Sciatic nerve (tissue), 2 donors: ENCODE data around the gene SLC5A5. TPM values are rescaled to one million over a fixed set of nuclear protein-coding genes. Genes with fewer than 3 reads are reported as not detected.

Source experiments
- ATAC-seq: fragments of 200-7000 bp; cut with Tn5 transposase; one replicate; pipeline ENCODE4 v1.9.1; 2020; ENCODE audit warnings: mild to moderate bottlenecking, moderate library complexity
- DNase-seq: peaks from one replicate; pipeline ENCODE4 v3.0.0-alpha.2; 2020; ENCODE audit warnings: low spot score
- intact Hi-C: fragments of 100-400 bp; cut with DNase I; formaldehyde crosslinking; loops from one replicate; pipeline ENCODE4 v1.14.2; 2022
- total RNA-seq: library from RNA; stranded (reverse); fragmentation: NEBNext Ultra II Directional; extraction: Animal tissue kit (Norgen Biotek cat#: 25700); gene quantifications from one replicate; pipeline ENCODE4 v1.2.1, GENCODE V29; 2021
- donor health status: DM: no; HTN: no; CAD: no.
- donor health status: DM: no; HTN: no; CAD: no.

The SLC5A5 gene
- total RNA-seq, result not detected

- intact Hi-C loops, result no loop called here
- ATAC-seq (peak; percentile 27), DNase-seq (no peak)
Measured at GRCh38 chr19:17871878-17872250, at the start of gene SLC5A5. TSS of gene SLC5A5 (plus strand) at chr19:17871945. CDS start at chr19:17872320, 375 bp downstream.

- DNase-seq, result no peak
- ATAC-seq, result no peak
- intact Hi-C loops, result no loop called here
Measured at GRCh38 chr19:17824339-17824738, 47.4 kb upstream of the SLC5A5 start.

DNA sequence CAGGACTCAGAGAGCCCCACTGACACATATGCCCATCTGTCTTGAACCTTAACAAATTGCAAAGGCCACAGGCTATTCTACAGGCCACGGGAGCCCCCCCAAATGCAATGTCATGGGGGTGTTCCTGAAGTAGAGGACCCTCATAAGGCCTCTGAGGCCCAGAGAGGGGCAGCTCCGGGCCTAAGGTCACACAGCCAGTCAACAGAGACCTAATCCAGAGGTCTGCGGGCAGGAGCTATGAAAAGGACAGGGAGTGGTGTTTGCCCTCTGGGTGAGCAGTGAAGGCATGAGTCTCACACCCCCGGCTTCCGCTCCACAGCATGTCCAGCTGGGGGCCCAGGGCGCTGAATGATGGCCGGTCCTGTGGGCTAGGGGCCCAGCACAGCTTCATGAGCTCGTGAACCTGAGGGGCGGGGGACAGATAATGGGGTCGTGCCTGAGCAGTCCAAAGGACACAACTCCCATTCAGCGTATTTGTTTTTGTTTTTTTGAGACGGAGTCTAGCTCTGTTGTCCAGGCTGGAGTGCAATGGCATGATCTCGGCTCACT is 45.2 kb upstream of the SLC5A5 start:
- intact Hi-C loops, result no loop called here
- ATAC-seq (no peak), DNase-seq (no peak)

DNA sequence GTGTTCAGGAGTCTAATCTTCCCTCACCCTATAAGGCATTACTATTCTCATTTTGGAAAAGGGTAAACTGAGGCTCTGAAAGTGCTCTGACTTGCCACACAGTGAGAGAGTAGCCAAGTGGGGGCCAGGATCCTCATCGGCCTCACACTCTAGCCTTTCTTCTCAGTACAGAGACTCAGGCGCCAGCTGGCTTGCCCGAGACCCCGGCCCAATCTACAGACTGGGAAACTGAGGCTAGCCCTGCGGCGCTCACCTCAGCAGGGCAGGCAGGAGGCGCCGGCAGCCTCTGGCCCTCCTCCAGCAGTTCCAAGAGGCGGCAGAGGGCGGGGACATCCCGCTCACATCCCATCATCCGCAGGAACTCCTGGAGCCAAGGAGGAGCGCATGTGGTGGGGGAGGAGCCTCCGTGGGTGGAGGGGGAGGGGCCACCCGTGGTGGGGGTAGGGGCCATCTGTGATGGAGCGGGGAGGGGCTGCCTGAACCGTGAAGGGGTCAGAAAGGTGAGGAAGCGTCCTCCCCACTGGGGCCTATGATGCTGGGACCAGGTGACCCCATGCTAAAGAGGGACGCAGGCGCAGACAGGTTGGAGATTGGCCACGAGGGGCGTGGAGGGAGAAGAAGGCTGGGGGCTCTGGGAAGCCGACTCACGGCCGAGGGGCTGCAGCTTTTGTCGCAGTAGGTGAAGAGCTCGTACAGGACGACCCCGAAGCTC is 41.7 kb upstream of the SLC5A5 start:
- intact Hi-C loops, result no loop called here
- peak; percentile 68 for DNase-seq
- ATAC-seq, result peak; percentile 49

DNA sequence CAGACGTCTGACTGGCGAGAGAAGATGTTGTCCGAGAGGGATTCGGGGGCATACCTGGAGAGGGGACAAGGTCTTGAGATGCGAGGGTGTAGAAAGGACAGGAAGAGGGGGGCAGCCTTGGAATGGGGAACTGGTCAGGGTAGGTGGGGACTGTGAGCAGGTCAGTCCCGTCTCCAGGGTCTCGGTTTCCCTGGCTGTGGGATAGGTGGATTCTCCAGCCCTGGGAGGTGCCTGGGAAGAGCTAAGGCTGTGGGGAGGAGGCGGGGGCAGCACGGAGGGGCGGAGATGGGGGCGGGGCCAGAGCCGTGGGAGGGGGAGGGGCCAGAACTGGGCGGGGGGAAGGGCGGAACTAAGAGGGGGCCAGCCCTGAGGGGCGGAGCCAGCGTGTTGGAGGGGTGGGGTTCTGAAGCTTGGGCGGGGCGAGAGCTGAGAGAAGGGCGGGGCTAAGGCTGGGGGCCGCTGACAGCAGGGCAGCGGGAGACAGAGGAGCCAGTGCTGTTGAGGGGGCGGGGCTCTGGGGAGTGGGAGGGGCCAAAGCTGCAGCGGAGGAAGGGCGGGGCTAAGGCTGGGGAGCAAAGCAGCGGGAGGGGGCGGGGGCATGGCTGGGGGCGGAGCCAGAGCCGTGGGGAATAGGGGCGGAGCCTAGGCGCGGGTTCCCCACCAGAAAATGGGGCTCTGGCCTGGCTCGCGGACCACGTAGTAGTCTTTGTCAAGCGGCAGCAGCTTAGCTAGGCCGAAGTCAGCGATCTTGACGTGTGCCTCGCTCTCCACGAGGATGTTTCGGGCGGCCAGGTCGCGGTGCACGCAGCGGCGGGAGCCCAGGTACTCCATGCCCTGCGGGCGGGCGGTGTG is 41.0 kb upstream of the SLC5A5 start:
- intact Hi-C loops, result no loop called here
- ATAC-seq (peak; percentile 96), DNase-seq (peak; percentile 90)

DNA sequence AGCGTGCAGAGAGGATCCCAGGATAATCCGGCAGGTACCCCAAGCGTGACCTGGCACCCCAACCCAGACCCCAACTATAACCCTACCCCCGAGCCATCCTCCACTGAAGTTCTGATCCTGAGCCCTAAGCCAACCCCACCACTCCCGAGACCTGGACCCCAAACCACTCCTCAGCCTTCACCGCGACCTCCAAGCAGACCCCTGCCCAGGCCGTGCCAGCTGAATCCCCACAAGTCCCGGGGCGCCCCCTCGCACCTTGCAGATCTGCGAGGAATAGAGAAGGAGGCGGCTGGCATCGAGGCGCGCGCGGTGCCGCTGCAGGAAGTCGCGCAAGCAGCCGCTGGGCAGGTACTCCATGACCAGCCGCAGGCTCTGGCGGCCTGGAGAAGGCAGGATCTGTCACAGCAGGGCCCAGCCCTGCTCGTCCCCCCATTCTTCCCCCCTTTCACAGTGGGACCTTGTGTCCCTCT is 40.3 kb upstream of the SLC5A5 start:
- DNase-seq, result no peak
- intact Hi-C loops, result no loop called here

GRCh38 chr19:17832443-17833208 is 39.1 kb upstream of the SLC5A5 start:
- intact Hi-C loops, result no loop called here
- ATAC-seq (no peak), DNase-seq (no peak)

More for the DNA sequence above, 40.3 kb upstream of the SLC5A5 start:
- ATAC-seq, result no peak

GRCh38 chr19:17834350-17835181 is 37.2 kb upstream of the SLC5A5 start:
- ATAC-seq, result no peak
- no peak for DNase-seq
- intact Hi-C loops, result no loop called here

DNA sequence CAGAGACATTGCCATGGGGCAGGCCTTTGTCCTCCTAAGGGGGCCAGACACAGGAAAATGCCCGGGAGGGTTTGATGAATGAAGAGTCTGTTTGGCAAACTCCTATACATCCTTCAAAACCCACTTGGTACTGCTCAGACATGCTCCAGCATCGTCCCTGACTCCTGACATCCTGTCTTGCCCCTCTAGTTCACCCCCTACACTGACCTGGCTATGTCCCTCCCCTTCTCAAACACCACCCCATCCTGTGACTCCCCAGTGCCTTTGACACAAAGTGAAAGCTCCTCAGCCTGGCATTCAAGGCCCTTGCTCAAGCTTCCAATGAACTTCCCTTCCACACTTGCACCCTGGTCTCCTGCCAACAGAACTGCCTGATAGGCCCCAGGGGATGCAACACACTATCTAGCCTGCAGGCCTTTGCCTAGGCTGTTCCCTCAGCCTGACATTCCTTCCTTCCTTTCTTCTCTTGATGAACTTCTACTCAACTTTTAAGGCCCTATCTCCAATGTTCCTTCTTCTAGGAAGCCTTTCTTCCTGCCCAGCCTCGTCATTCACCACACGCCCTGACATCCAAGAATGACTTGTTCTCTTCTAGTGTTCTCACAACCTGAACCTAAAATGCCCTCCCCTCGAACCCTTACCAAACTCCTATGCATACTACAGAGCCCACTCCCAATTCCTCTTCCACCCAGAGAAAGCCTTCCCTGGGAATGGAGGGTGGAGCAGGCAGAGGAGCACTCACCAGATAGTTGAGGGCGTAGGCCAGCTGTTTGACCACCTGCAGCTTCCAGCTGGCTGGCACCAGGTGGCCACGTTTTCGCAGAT is 36.4 kb upstream of the SLC5A5 start:
- DNase-seq, result no peak
- intact Hi-C loops, result no loop called here
- ATAC-seq, result no peak

DNA sequence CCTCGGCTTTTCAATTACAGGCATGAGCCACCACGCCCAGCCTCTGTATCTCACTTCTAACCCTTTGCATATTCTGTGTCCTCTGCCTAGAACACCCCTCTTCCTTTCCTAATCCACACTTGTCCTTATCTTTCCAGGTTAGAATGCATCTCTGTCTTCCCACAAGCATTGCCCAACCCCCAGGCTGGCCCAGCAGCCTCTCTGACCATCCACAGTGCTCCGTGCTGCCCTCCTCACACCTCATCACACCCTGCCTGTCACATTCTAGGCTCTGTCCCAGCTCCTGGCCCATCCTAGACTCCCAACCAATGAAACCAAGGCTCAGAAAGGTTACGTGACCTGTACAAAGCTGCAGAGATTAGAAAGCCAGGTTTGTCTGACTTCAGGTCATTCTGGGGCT is 35.2 kb upstream of the SLC5A5 start:
- ATAC-seq (no peak), DNase-seq (no peak)
- intact Hi-C loops, result no loop called here

GRCh38 chr19:17837972-17838371 is 33.8 kb upstream of the SLC5A5 start:
- ATAC-seq (no peak), DNase-seq (no peak)
- intact Hi-C loops, result no loop called here

GRCh38 chr19:17840019-17840418 is 31.7 kb upstream of the SLC5A5 start:
- no peak for ATAC-seq
- DNase-seq, result no peak
- intact Hi-C loops, result no loop called here

DNA sequence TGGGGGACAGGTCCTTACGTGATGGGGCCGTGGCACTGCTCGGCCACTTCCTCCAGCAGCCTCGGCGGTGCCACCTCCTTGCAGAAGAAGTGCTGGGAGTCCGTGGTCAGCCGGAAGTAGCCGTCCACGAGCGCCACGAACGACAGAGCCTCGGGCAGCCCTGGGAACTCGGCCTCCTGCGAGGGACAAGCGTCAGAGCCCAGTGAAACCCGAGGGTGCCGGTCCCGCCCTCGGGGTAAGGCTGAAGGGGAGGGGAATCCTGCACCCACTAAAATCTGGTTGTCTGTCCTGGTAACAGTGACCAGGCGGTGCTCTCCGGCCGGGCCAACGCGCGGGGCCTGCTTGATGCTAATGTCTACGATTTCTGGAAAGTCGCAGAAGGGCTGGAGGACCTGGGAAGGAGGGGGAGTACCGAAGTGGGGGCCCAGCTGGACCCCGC is 30.4 kb upstream of the SLC5A5 start:
- DNase-seq, result no peak
- intact Hi-C loops, result no loop called here
- ATAC-seq, result peak; percentile 54

GRCh38 chr19:17841810-17842662 is 29.7 kb upstream of the SLC5A5 start:
- DNase-seq, result peak; percentile 94
- intact Hi-C loops, result no loop called here
- ATAC-seq, result peak; percentile 94

GRCh38 chr19:17842663-17843291 is 29.0 kb upstream of the SLC5A5 start:
- no peak for DNase-seq
- no peak for ATAC-seq
- intact Hi-C loops, result no loop called here

DNA sequence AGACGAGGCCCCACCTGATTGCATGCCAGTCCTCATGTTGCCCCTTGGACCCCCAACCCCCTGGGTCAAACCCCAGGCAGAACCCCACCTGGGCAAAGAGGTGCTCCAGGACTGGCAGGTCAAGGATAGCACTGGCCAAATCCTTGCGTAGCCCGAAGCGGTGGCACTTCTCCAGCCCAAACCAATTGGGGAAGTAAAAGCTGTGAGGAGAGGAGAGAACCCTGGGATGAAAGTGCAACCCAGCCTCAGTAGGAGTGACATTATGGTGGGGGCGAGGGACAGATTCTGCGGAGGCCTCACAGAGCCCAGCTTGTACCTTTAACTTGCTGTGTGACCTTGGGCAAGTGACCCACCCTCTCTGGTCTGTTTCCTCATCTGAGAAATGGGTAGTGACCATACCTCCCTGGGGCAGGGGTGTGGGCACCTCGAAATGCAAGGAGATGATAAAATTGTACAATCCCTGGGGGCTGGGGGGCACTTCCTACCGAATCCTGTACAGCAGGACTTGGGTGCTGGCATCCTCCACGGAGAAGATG is 28.4 kb upstream of the SLC5A5 start:
- ATAC-seq (no peak), DNase-seq (no peak)
- intact Hi-C loops, result no loop called here
